M059J (cell line): ENCODE measurements around the gene MAPT. TPM values are rescaled to one million over a fixed set of nuclear protein-coding genes. Genes with fewer than 3 reads are reported as not detected.

Experiments used
- DNase-seq: peaks from one replicate; pipeline ENCODE4 v3.0.0-alpha.2; 2012; ENCODE audit warnings: low read depth
- total RNA-seq: library from RNA; depleted of rRNA; stranded (reverse); fragments of >200 nt; shearing (Covaris generic); gene quantifications from 2 replicates; pipeline ENCODE4 v1.2.3, GENCODE V29; 2014

Gene MAPT
- total RNA-seq, 1 experiment from 2014 or later: 0.20 TPM

DNA sequence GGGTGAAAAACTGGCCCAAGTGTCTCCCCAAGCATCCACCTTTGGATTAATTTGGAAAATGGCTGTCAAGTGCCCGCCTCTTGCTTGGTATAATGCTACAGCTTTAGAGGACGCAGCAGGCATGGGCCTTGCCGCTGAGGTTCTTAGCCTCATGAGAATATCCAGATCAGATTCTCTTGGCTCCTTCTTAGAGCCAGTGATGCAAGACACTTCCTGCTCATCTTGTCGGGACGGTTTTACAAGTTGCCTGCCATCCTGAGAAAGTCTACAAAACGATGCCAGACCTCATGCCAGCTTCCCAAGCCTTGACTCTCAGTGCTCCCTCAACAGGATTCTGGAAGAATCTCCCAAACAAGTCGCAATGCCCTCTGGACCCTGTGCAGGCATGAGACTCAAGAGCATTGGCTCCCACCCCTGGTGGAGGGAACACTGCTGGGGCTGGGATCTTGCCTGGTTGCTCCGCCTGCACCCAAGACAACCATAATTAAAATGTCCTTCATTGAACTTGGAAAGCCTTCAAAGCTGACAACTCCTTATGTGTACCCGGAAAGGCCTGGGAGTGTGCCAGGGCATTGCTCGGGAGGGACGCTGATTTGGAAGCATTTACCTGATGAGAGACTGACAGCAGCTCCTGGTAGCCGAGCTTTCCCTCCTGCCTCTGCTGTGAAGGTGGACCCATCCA, 78.9 kb downstream of the MAPT start:
- DNase-seq: no peak

DNA sequence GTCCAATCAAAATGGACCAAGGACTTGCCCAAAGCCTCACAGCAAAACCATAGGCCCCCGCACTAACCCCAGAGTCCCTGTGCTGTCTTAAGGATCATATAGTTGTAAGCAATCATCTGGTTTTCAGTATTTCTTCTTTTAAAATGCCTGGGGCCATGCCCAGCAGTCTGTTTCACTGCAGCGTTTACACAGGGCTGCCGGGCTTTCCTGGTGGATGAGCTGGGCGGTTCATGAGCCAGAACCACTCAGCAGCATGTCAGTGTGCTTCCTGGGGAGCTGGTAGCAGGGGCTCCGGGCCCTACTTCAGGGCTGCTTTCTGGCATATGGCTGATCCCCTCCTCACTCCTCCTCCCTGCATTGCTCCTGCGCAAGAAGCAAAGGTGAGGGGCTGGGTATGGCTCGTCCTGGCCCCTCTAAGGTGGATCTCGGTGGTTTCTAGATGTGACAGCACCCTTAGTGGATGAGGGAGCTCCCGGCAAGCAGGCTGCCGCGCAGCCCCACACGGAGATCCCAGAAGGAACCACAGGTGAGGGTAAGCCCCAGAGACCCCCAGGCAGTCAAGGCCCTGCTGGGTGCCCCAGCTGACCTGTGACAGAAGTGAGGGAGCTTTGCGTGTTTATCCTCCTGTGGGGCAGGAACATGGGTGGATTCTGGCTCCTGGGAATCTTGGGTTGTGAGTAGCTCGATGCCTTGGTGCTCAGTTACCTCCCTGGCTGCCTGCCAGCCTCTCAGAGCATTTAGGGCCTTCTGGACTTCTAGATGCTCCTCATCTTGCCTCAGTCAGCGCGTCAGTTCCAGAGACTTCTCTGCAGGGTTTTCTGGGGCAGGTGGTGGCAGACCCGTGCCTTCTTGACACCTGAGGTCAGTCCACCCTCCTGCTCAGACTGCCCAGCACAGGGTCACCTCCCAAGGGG, 79.8 kb downstream of the MAPT start:
- no peak for DNase-seq

DNA sequence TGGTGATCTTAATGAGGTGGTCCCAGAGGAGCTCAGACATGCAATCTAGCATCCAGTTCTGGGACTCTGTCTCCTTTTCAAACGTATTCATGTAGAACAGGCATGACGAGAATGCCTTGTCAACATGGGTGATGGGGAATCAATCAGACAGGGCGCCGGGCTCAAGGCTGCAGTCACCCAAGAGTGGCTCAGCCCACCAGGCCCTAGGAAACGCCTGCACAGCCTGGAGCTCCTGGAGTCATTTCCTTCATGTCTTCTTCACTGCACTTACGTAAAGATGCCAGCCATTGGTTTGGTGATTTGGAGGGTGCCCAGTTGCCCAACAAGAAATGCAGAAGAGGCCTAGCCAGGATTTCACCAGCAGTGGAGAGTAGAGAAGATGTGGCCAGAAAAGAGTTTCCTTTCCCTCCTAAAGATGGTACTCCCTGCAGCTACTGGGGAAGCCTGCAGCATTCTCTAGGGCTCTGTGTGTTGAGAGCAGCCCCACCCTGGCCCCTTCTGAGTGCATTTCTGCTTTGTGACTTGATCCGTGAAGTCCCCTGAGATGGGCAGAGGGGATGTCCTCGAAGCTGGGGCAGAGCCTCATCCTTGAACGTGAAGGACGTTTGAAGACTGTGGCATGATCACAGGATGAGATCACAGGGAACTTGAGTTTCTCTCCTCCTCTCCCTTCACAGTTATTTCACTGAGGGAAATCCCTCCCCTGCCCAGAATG, 80.7 kb downstream of the MAPT start:
- no peak for DNase-seq

DNA sequence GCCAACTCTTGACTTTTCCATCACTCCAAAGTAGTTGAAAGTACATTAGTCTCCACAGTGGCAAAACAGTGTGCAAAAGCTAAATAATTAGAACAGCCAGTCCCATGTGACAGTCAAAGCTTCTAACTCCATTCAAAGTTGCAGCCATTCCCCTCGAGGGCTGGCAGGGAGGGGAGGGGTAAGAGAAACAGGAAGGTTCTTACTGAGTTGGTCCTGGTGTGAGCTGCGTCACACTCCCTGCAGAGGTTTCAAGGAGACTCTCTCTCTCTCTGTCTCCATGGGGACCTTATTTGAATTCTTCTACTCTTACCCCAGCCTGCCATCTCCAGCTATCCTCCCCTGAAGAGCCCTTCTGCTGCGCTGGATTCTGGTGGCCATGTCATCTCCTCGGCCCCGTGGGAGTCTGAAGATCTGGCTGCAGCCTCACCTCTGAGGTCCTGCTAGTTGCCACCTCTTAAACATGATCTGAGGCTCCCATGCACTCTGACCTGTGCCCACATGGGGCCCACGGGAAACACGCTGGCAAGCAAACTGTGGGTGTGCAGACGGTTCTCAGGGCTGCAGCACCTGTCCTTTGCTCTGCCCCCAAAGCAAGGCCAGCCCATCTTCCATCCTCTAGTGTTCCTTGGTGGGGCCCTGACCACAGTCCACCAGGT, 81.4 kb downstream of the MAPT start:
- DNase-seq: no peak

DNA sequence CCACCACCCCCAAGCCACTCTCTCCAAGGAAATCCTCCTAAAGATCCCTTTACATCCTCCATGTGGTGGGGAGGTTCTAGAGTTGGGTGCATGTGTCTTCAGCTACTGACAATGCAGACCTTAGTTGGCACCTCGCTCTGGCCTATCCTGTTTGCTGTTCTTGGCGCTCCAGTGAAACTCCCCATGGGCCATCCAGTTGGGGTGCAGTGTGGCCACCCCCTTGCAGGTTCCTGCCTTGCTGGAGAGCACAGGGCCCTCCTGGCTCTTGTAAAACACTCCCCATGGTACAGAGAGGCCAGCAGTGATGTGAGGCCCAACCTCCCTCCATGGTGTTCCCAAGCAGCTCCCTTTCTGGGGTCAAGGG, 82.0 kb downstream of the MAPT start:
- DNase-seq: no peak

DNA sequence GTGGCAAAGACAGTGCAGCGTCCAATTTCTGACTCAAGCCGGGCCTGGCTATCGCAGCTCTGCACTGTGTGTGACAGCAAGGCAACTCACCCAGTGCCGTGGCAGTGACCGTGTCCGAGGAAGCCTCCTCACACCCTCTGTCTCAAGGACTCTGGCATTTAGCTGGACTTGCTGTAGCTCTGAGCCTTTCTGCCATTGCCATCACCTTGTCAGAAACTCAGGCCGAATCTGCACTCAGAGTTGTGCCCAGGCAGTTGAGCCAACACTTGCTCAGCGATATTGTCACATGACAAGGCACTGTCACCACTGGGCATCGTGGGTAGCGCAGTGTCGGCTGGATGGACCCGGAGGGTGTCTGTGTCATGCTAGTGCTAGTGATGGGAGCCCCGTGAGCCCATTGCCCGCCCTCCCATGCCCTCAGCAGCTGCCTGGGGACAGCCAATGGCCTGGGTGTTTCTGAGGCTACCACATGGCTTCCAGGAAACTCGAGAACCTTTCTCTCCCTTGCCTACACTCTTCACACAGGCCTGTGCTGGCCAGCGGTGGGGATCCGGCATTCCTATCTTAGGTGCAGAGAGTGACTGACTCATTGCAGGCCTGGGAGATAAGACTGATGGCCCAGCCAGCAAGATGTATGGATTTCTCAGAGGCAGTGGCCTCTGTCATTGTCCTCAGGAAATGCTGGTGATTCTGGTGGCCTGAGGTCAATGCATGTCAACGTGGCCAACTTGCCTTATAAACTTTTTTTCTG, 82.6 kb downstream of the MAPT start:
- DNase-seq: no peak

DNA sequence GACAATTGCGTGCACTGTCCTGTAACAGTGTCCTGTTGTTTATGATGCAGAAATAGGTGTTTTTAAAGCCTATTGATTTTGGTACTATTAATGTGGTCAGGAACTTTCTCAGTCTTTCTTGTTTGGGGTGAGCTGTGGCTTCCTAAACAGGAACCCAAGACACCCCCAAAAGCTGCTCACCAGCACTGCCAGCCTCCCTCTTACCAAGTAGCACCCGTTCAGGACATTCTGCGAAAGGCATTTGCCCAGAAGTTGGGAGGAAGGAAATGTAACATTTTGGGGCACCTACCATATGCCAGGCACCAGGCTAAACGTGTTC, 83.1 kb downstream of the MAPT start:
- DNase-seq: no peak

DNA sequence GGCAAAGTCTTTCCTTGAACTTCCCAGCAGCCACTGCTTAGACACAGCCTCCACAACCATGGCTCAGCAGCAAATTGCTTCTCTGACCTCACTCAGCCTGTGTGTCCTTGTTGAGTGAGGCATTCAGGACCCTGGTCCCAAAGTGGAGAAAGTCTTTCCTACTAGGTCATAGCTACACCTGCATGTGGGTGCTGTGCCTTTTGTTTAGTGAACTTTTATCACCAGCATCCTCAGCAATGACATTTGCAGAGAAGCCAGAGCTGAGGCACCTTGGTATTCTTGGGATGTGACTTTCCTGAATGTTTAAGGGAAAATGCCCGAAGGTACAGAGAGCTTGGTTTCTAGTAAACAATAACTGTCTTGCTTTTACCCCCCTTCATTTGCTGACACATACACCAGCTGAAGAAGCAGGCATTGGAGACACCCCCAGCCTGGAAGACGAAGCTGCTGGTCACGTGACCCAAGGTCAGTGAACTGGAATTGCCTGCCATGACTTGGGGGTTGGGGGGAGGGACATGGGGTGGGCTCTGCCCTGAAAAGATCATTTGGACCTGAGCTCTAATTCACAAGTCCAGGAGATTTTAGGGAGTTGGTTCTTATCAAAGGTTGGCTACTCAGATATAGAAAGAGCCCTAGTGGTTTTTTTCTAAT, 83.7 kb downstream of the MAPT start:
- no peak for DNase-seq

DNA sequence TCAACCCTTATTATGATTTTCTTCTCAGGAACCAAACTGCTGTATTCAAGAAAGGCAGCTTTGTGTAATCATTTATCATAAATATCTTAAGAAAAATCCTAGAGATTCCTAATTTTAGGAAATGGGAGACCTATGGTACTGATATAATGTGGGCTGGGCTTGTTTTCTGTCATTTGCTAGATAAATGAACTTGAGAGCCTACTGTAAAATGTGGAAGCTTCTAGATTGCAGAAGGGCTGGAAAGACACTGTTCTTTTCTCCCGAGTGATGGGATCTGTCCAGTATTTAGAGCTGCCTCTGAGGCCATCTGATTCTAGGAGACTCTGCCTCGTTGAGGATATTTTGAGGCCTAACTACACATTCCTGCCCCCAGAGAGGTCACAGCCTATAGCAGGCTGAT, 84.8 kb downstream of the MAPT start:
- DNase-seq: no peak

DNA sequence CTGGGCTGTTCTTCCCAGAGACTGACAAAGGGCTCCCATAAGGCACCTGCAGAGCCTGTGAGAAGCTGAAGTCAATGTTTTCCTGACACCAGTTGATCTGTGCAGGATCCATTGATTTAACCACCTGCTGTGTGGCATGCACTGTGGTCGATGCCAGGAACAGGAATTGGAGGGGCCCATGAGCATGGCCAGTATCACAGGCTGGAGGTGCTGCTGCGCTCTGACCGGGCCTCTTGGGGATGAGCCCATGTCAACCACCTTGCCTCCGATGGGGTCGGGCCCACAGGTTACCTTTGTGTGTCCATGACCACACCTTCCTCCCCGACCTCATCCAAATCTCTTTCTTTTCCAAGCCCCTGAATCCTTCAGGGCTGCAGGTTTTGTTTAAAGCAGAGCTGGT, 86.5 kb downstream of the MAPT start:
- DNase-seq: no peak

DNA sequence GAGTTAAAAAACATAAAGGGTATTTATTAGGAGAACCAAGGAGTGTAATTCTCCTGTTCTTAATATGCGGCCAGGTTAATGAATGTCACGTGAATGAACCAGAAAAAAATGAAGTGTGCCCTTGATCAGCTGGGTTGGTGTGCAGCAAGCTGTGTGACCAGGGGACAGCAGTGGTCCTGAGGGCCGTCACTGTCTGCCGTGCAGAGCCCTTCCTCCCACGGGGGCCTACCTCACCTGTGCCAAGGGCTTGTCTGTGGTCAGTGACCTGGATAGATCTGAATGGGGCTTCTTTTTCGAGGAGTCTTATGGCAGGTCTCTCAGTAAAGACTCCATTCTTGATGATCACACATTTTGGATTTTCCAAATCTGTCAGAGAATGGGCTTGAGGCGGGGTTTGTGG, 87.0 kb downstream of the MAPT start:
- no peak for DNase-seq

DNA sequence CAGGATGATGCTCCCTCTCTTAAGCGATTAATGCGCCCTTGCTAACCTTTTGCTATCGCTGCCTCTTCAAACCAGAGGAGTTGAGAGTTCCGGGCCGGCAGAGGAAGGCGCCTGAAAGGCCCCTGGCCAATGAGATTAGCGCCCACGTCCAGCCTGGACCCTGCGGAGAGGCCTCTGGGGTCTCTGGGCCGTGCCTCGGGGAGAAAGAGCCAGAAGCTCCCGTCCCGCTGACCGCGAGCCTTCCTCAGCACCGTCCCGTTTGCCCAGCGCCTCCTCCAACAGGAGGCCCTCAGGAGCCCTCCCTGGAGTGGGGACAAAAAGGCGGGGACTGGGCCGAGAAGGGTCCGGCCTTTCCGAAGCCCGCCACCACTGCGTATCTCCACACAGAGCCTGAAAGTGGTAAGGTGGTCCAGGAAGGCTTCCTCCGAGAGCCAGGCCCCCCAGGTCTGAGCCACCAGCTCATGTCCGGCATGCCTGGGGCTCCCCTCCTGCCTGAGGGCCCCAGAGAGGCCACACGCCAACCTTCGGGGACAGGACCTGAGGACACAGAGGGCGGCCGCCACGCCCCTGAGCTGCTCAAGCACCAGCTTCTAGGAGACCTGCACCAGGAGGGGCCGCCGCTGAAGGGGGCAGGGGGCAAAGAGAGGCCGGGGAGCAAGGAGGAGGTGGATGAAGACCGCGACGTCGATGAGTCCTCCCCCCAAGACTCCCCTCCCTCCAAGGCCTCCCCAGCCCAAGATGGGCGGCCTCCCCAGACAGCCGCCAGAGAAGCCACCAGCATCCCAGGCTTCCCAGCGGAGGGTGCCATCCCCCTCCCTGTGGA, 88.6 kb downstream of the MAPT start:
- no peak for DNase-seq

DNA sequence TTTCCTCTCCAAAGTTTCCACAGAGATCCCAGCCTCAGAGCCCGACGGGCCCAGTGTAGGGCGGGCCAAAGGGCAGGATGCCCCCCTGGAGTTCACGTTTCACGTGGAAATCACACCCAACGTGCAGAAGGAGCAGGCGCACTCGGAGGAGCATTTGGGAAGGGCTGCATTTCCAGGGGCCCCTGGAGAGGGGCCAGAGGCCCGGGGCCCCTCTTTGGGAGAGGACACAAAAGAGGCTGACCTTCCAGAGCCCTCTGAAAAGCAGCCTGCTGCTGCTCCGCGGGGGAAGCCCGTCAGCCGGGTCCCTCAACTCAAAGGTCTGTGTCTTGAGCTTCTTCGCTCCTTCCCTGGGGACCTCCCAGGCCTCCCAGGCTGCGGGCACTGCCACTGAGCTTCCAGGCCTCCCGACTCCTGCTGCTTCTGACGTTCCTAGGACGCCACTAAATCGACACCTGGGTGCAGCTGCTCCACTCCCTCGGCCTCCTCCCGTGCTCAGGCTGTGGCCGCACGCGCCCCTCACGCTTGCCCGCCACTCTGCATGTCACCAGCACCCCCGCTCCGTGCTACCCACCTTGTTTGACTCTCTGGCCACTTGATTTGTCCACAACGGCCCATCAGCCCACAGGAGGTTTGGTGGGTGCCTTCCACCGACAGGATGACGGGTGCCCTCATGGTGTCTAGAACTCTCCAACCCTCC, 89.4 kb downstream of the MAPT start:
- DNase-seq: no peak

DNA sequence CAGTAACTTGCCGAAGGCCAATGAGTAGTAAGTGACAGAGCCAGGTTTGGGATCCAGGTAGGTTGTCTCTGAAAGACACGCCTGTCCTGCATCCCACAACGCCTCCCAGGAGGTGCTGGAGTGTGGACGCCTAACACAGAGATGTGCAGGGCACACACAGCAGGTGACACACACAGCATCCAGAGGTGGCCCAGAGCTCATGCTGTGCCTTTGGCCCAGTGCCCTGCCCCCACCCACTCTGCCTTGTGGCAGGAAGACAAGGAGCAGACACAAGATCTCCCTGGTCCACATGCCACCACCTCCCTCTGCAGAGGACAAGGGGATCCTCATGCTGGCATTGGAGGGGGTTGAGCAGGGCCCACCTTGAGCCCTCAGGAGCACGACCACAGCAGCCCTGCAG, 90.0 kb downstream of the MAPT start:
- no peak for DNase-seq

DNA sequence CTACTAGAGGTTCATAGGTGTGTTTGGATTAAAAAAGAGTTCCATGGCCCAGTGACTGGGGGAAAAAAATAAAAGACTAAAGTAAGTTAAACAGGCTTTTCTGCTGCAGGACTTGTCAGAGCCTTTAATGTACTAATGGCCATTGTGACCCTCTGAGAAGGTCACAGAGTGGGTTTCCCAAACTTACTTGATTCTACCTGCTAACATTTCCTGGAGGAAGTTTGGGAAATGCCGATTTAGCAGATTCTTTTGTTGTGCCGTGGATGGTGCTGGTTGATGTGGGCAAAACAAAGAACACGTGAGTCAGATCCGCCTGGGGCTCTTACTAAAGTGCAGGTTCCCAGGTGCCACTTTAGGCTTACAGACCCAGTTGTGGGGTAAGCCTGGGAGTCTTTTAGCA, 91.1 kb downstream of the MAPT start:
- DNase-seq: no peak

DNA sequence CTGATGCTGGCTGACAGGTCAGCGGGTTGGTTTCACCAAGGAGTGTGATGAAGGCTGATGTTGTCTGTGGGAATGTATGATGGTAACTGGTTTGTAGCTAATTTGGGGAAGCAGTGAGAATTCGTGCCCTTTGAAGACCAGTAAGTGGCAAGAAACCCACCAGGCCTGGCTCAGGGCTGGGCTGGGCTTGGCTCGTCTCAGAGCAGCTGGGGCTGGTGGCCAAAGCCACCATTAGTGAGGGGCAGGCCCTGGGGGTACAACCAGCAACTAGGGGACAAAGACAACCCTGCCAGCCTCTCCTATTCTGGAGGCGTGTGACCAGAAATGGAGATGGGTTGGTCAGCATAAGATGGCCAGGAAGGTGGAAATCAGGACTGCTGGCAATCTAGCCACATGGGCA, 91.7 kb downstream of the MAPT start:
- no peak for DNase-seq

DNA sequence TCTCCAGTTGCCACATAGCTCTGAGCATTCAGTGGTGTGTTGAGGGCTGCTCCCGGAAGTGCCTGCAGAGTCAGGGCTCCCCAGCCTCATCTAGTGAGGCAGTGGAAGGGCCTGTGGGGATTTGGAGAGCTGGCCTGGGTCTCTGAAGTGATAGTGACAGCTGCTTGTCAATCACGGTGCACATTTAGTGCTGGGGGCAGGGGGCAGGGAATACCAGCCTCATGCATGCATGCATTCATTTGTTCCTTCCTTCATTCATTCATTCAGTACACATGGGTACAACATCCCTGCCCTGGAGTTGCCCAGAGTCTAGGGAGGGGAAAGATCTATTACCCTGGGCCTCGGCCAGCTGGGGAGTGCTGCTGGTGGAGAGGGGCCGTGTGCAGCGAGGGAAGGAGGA, 93.4 kb downstream of the MAPT start:
- no peak for DNase-seq

DNA sequence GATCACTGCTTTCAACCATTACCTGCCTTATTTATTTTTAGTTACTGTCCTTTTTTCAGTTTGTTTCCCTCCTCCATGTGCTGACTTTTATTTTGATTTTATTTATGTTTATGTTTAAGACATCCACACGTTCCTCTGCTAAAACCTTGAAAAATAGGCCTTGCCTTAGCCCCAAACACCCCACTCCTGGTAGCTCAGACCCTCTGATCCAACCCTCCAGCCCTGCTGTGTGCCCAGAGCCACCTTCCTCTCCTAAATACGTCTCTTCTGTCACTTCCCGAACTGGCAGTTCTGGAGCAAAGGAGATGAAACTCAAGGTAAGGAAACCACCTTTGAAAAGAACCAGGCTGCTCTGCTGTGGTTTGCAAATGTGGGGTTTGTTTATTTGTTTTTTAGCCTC, 95.4 kb downstream of the MAPT start:
- DNase-seq: no peak

DNA sequence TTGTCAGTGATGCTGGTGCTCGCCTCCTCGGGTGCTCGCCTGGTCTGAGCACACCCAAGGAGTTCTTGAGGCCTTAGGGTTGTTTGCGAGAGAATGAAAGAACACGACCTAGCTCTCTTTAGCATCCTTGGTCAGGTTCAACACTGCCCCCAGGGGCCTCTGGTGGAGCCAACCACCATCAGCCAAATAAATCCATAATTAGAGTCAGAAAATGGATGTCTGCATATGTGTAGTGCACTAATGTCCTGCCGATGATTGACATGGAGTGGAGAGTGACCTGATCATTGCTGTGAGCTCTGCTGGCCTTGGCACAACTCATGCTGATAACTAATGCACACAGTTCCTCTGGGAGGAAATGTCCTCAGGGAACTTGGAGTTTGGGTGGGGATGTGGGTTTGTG, 96.5 kb downstream of the MAPT start:
- DNase-seq: no peak

DNA sequence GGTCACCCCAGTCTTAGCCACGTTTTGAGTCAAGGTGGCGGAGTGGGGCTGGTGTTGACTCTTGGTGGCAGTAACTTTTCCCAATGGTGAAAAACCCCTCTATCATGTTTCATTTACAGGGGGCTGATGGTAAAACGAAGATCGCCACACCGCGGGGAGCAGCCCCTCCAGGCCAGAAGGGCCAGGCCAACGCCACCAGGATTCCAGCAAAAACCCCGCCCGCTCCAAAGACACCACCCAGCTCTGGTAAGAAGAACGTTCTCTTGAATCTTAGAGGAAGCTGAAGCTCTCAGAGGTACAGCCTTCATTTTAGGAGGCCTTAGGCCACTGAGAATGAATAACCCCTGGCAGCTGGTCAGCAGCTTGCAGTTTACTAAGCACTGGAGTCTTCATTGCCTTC, 97.0 kb downstream of the MAPT start:
- no peak for DNase-seq
